HepG2 (cell line): Measurements from ENCODE around the gene CXCR5. TPM values are rescaled to one million over a fixed set of nuclear protein-coding genes. Genes with fewer than 3 reads are reported as not detected.
A peak's percentile ranks its signal among the peaks of the same experiment; 100 is the strongest.

Source experiments
- ATM ChIP-seq: fragments of 450-650 bp; IDR thresholded peaks from 2 replicates; pipeline ENCODE4 v1.7.1; 2017; ENCODE audit warnings: mild to moderate bottlenecking, borderline replicate concordance
- ERF ChIP-seq: IDR thresholded peaks from 2 replicates; pipeline ENCODE4 v1.6.1; 2018; ENCODE audit warnings: missing biosample characterization, missing genetic modification reagents
- FOXA3 ChIP-seq: IDR thresholded peaks from 2 replicates; pipeline ENCODE4 v1.6.1; 2016; ENCODE audit warnings: missing genetic modification reagents, missing compliant biosample characterization
- HNF4G ChIP-seq, 2 experiments: sonication (generic) in 1 of 2; formaldehyde crosslinking in 1 of 2; IDR thresholded peaks; 2 replicates each; pipeline versions ENCODE4 v1.4.0 to v1.6.1; 2011 to 2020; ENCODE audit warnings: borderline replicate concordance in 2 of 2, low read depth in 2 of 2, mild to moderate bottlenecking in 2 of 2, low read length in 1 of 2, missing genetic modification reagents in 1 of 2, moderate library complexity in 1 of 2
- NAIF1 ChIP-seq: sonication (generic); formaldehyde crosslinking; IDR thresholded peaks from 2 replicates; pipeline ENCODE4 v1.5.0; 2020; ENCODE audit warnings: mild to moderate bottlenecking, missing genetic modification reagents, borderline replicate concordance
- NCOA2 ChIP-seq: sonication (generic); formaldehyde crosslinking; IDR thresholded peaks from 2 replicates; pipeline ENCODE4 v1.8.0; 2022; ENCODE audit warnings: inconsistent platforms
- NCOR1 ChIP-seq: fragments of 200-600 bp; sonication (generic); IDR thresholded peaks from 2 replicates; pipeline ENCODE4 v1.7.0; 2017; ENCODE audit warnings: antibody characterized with exemption, low read length, borderline replicate concordance
- NFIB ChIP-seq: sonication (generic); formaldehyde crosslinking; IDR thresholded peaks from 2 replicates; pipeline ENCODE4 v1.9.0; 2021; ENCODE audit warnings: missing genetic modification reagents, mild to moderate bottlenecking, borderline replicate concordance
- PITX1 ChIP-seq: sonication (generic); formaldehyde crosslinking; IDR thresholded peaks from 2 replicates; pipeline ENCODE4 v1.5.1; 2020; ENCODE audit warnings: mild to moderate bottlenecking, missing genetic modification reagents
- RARA ChIP-seq: IDR thresholded peaks from 2 replicates; pipeline ENCODE4 v1.6.1; 2016; ENCODE audit warnings: missing genetic modification reagents, missing compliant biosample characterization
- SIX1 ChIP-seq: sonication (generic); formaldehyde crosslinking; IDR thresholded peaks from 2 replicates; pipeline ENCODE4 v1.4.0; 2020; ENCODE audit warnings: missing genetic modification reagents, borderline replicate concordance
- SKI ChIP-seq: fragments of 450-650 bp; IDR thresholded peaks from one replicate; pipeline ENCODE4 v1.6.1; 2018; ENCODE audit warnings: mild to moderate bottlenecking; ENCODE audit not compliant: partially characterized antibody
- SOX5 ChIP-seq: IDR thresholded peaks from 2 replicates; pipeline ENCODE4 v1.6.1; 2016; ENCODE audit warnings: borderline replicate concordance
- ZGPAT ChIP-seq: IDR thresholded peaks from 2 replicates; pipeline ENCODE4 v1.6.1; 2016; ENCODE audit warnings: mild to moderate bottlenecking
- ZNF75D ChIP-seq: sonication (generic); formaldehyde crosslinking; IDR thresholded peaks from 2 replicates; pipeline ENCODE4 v1.8.1; 2023; ENCODE audit warnings: missing genetic modification reagents, mild to moderate bottlenecking, borderline replicate concordance
- ZNF782 ChIP-seq: sonication (generic); formaldehyde crosslinking; IDR thresholded peaks from 2 replicates; pipeline ENCODE4 v1.4.0; 2020; ENCODE audit warnings: missing genetic modification reagents, mild to moderate bottlenecking, borderline replicate concordance
- polyA plus RNA-seq, 8 experiments: library from polyadenylated mRNA; depleted of rRNA in 3 of 8; stranded (reverse) in 7 of 8; unstranded in 1 of 8; fragments of >200 nt; fragmentation: Illumina TruSeq in 4 of 8; extraction: Trizol in 4 of 8; gene quantifications; 2 replicates each; pipeline versions ENCODE4 v1.2.1 to v1.2.3, GENCODE V29; 2011 to 2016; ENCODE audit warnings: low read depth in 4 of 8, missing spikeins in 1 of 8, mixed read lengths in 1 of 8; ENCODE audit not compliant: insufficient read depth in 1 of 8
- total RNA-seq, 5 experiments: library from RNA; depleted of rRNA; stranded (reverse); fragments of >200 nt; fragmentation: Illumina TruSeq; extraction: Trizol; gene quantifications; 2 replicates each; pipeline ENCODE4 v1.2.3, GENCODE V29; 2016; ENCODE audit warnings: low read depth in 1 of 5
- TF ChIP-seq, protein P1 (sequence below): IDR thresholded peaks from 2 replicates; pipeline ENCODE4 v1.6.1; 2012; ENCODE audit warnings: low read depth, low read length, improper control_type of control experiment
- TF ChIP-seq, protein P2 (sequence below): sonication (generic); formaldehyde crosslinking; IDR thresholded peaks from 2 replicates; pipeline ENCODE4 v1.4.0; 2020; ENCODE audit warnings: mild to moderate bottlenecking, missing genetic modification reagents
- TF ChIP-seq, protein P3 (sequence below): IDR thresholded peaks from 2 replicates; pipeline ENCODE4 v1.4.0; 2020; ENCODE audit warnings: mild to moderate bottlenecking, missing genetic modification reagents

CXCR5 gene
- total and polyA plus RNA-seq, 2 of the 13 experiments (the other 11 are each of a cell fraction or from before 2014, with no cell fraction given): not detected

DNA sequence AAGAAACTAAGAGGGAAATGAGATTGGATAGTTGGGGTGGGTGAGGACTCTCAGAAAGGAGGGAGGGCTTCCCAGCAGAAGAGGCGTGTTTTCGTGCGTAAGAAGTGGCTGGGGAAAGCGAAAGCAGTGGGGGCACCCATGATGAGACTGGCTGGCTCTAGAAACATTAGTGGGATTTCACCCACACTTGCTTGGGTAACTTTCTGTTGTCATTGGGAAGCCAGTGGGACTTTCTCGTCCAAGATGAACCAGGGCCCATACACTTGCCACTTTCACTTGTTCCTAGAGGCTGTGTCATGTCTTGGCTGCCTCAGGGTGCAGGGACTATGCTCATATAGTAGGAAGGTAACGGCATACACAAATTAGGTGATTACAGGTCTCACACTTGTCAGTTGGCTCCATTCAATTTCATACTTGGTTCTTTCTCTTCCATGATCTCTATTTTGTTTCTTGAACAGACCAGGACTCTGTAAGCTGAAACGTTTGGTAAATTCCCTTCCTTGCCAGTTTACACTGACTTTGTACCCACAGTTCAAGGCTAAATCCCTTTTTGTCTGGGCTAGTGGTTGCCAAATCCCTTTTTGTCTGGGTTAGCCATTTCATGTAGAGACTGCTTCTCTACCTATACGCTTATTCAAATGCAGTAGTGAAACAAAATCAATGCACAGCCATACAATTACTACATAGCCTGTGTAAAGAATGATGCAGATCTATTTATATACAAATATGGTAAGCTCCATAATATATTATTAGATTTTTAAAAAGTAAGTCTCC, 42.0 kb upstream of the CXCR5 start (continued):
- TF ChIP-seq SKI: peak; percentile 84
- TF ChIP-seq, protein P1, sequence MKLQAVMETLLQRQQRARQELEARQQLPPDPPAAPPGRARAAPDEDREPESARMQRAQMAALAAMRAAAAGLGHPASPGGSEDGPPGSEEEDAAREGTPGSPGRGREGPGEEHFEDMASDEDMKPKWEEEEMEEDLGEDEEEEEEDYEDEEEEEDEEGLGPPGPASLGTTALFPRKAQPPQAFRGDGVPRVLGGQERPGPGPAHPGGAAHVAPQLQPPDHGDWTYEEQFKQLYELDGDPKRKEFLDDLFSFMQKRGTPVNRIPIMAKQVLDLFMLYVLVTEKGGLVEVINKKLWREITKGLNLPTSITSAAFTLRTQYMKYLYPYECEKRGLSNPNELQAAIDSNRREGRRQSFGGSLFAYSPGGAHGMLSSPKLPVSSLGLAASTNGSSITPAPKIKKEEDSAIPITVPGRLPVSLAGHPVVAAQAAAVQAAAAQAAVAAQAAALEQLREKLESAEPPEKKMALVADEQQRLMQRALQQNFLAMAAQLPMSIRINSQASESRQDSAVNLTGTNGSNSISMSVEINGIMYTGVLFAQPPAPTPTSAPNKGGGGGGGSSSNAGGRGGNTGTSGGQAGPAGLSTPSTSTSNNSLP: no peak
- TF ChIP-seq NFIB: no peak
- TF ChIP-seq, protein P2, sequence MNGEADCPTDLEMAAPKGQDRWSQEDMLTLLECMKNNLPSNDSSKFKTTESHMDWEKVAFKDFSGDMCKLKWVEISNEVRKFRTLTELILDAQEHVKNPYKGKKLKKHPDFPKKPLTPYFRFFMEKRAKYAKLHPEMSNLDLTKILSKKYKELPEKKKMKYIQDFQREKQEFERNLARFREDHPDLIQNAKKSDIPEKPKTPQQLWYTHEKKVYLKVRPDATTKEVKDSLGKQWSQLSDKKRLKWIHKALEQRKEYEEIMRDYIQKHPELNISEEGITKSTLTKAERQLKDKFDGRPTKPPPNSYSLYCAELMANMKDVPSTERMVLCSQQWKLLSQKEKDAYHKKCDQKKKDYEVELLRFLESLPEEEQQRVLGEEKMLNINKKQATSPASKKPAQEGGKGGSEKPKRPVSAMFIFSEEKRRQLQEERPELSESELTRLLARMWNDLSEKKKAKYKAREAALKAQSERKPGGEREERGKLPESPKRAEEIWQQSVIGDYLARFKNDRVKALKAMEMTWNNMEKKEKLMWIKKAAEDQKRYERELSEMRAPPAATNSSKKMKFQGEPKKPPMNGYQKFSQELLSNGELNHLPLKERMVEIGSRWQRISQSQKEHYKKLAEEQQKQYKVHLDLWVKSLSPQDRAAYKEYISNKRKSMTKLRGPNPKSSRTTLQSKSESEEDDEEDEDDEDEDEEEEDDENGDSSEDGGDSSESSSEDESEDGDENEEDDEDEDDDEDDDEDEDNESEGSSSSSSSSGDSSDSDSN (CRISPR knock-in tag): no peak
- no peak for TF ChIP-seq ZNF75D
- TF ChIP-seq ZGPAT (CRISPR knock-in tag): no peak
- TF ChIP-seq SIX1 (CRISPR knock-in tag): no peak
- no peak for TF ChIP-seq ATM
- peak; percentile 44; the same call in 1 of the 2 replicates for TF ChIP-seq PITX1
- TF ChIP-seq ZNF782 (CRISPR knock-in tag): no peak
- TF ChIP-seq SOX5 (CRISPR knock-in tag): 0 out of 2 replicates have a peak, but pooled peaks have one; percentile 28
- TF ChIP-seq NCOA2 (CRISPR knock-in tag): peak; percentile 31; the same call in 1 of the 2 replicates
- no peak for TF ChIP-seq ERF
- TF ChIP-seq RARA (CRISPR knock-in tag): peak; percentile 51
- TF ChIP-seq HNF4G (IDR thresholded peaks at IDR 0.05; ENCODE audit: borderline replicate concordance, low read depth, low read length): peak; percentile 35; the same call in 1 of the 2 replicates
- no peak for TF ChIP-seq HNF4G (CRISPR knock-in tag; IDR thresholded peaks at IDR 0.05; ENCODE audit: borderline replicate concordance, low read depth)
- 0 out of 2 replicates have a peak, but pooled peaks have one; percentile 21 for TF ChIP-seq FOXA3 (CRISPR knock-in tag)
- TF ChIP-seq NCOR1: peak; percentile 50; the same call in 1 of the 2 replicates
- TF ChIP-seq, protein P3, sequence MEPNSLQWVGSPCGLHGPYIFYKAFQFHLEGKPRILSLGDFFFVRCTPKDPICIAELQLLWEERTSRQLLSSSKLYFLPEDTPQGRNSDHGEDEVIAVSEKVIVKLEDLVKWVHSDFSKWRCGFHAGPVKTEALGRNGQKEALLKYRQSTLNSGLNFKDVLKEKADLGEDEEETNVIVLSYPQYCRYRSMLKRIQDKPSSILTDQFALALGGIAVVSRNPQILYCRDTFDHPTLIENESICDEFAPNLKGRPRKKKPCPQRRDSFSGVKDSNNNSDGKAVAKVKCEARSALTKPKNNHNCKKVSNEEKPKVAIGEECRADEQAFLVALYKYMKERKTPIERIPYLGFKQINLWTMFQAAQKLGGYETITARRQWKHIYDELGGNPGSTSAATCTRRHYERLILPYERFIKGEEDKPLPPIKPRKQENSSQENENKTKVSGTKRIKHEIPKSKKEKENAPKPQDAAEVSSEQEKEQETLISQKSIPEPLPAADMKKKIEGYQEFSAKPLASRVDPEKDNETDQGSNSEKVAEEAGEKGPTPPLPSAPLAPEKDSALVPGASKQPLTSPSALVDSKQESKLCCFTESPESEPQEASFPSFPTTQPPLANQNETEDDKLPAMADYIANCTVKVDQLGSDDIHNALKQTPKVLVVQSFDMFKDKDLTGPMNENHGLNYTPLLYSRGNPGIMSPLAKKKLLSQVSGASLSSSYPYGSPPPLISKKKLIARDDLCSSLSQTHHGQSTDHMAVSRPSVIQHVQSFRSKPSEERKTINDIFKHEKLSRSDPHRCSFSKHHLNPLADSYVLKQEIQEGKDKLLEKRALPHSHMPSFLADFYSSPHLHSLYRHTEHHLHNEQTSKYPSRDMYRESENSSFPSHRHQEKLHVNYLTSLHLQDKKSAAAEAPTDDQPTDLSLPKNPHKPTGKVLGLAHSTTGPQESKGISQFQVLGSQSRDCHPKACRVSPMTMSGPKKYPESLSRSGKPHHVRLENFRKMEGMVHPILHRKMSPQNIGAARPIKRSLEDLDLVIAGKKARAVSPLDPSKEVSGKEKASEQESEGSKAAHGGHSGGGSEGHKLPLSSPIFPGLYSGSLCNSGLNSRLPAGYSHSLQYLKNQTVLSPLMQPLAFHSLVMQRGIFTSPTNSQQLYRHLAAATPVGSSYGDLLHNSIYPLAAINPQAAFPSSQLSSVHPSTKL (CRISPR knock-in tag): peak; percentile 53
- no peak for TF ChIP-seq NAIF1 (CRISPR knock-in tag)
